ENCODE results near the gene HS3ST1. TPM values are rescaled to one million over a fixed set of nuclear protein-coding genes. Genes with fewer than 3 reads are reported as not detected.
A peak's percentile ranks its signal among the peaks of the same experiment; 100 is the strongest.

The HS3ST1 gene
- polyA plus RNA-seq = 10 to 100 TPM in 1 of 2 donors, 1 to 10 TPM in 1; 2.6 to 14.5 TPM

- 2 to 3% methylated on average over 39 to 43 of the region's 43 CpGs for WGBS, 2 donors
- no peaks in the 10 kb centered on the region for H3K36me3 ChIP-seq (ENCODE audit: control insufficient read depth in 2 of 2, insufficient read depth in 2 of 2, low read length in 1 of 2)
- peak within 1 kb of the TSS; percentile 70 to 76 for H3K4me3 ChIP-seq (ENCODE audit: low read depth in 1 of 2, low read length in 2 of 2)
- H3K27me3 ChIP-seq (ENCODE audit: control insufficient read depth in 1 of 2, insufficient read depth in 2 of 2, low read length in 2 of 2) = no peaks in the 10 kb centered on the region
- peaks cover 0 to 5% of the 10 kb centered on the region in 2 donors for H3K4me1 ChIP-seq (ENCODE audit: control insufficient read depth in 2 of 2, insufficient read depth in 2 of 2, low read length in 1 of 2)
- no peaks in the 10 kb centered on the region for H3K9me3 ChIP-seq (ENCODE audit: control insufficient read depth in 2 of 2, insufficient read depth in 1 of 2, low read depth in 1 of 2, low read length in 1 of 2)
- peak within 1 kb of the TSS; percentile 95 to 97 for H3K27ac ChIP-seq (ENCODE audit: low read depth in 2 of 2, low read length in 1 of 2)
These were observed at the start of gene HS3ST1 for GRCh38 chr4:11428231-11428898. Gene HS3ST1, minus strand, starts transcription at chr4:11428894. Its CDS starts 28,889 bp downstream, at chr4:11400005.

GRCh38 chr4:11475871-11476270 lies 47.2 kb upstream of the HS3ST1 start:
- H3K4me3 ChIP-seq (ENCODE audit: low read depth in 1 of 2, low read length in 2 of 2) = no peak overlapping the region
- no peaks in the 10 kb centered on the region for H3K27me3 ChIP-seq (ENCODE audit: control insufficient read depth in 1 of 2, insufficient read depth in 2 of 2, low read length in 2 of 2)
- H3K27ac ChIP-seq (ENCODE audit: low read depth in 2 of 2, low read length in 1 of 2) = no peak overlapping the region
- no peaks in the 10 kb centered on the region for H3K4me1 ChIP-seq (ENCODE audit: control insufficient read depth in 2 of 2, insufficient read depth in 2 of 2, low read length in 1 of 2)
- no peaks in the 10 kb centered on the region for H3K36me3 ChIP-seq (ENCODE audit: control insufficient read depth in 2 of 2, insufficient read depth in 2 of 2, low read length in 1 of 2)
- H3K9me3 ChIP-seq (ENCODE audit: control insufficient read depth in 2 of 2, insufficient read depth in 1 of 2, low read depth in 1 of 2, low read length in 1 of 2) = no peaks in the 10 kb centered on the region
- 63 to 65% methylated on average over 2 of the region's 2 CpGs for WGBS, 2 donors

- Histone ChIP-seq H3K9me3 (ENCODE audit: control insufficient read depth in 2 of 2, insufficient read depth in 1 of 2, low read depth in 1 of 2, low read length in 1 of 2) (no peaks in the 10 kb centered on the region), H3K27me3 (ENCODE audit: control insufficient read depth in 1 of 2, insufficient read depth in 2 of 2, low read length in 2 of 2) (no peaks in the 10 kb centered on the region), H3K4me1 (ENCODE audit: control insufficient read depth in 2 of 2, insufficient read depth in 2 of 2, low read length in 1 of 2) (no peaks in the 10 kb centered on the region), H3K27ac (ENCODE audit: low read depth in 2 of 2, low read length in 1 of 2) (no peak overlapping the region), H3K36me3 (ENCODE audit: control insufficient read depth in 2 of 2, insufficient read depth in 2 of 2, low read length in 1 of 2) (no peaks in the 10 kb centered on the region), H3K4me3 (ENCODE audit: low read depth in 1 of 2, low read length in 2 of 2) (no peak overlapping the region)
- WGBS, 2 donors = 74 to 86% methylated on average over 1 of the region's 1 CpG
These were observed 45.5 kb upstream of the HS3ST1 start for GRCh38 chr4:11474146-11474545.

DNA sequence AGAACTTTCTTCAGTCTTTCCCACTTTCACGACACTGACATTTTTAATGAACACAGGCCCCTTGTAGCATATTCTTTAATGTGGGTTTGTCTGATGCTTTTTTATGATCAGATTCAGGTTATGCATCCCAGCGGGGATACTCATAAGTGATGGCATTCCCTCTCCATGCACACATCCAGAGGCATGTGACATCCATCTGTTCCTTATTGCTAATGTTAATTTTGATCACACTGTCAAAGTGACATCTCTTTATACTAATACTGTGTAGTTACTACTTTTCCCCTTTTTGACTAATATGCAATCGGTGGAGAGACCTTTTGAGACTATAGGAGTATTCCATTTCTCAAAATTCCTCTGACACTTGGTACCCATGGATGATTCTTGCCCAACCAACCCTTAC lies 43.8 kb upstream of the HS3ST1 start:
- 93 to 94% methylated on average over 3 of the region's 3 CpGs for WGBS, 2 donors
- no peaks in the 10 kb centered on the region for H3K36me3 ChIP-seq (ENCODE audit: control insufficient read depth in 2 of 2, insufficient read depth in 2 of 2, low read length in 1 of 2)
- H3K4me1 ChIP-seq (ENCODE audit: control insufficient read depth in 2 of 2, insufficient read depth in 2 of 2, low read length in 1 of 2) = no peaks in the 10 kb centered on the region
- H3K4me3 ChIP-seq (ENCODE audit: low read depth in 1 of 2, low read length in 2 of 2) = no peak overlapping the region
- H3K27ac ChIP-seq (ENCODE audit: low read depth in 2 of 2, low read length in 1 of 2) = no peak overlapping the region
- no peaks in the 10 kb centered on the region for H3K9me3 ChIP-seq (ENCODE audit: control insufficient read depth in 2 of 2, insufficient read depth in 1 of 2, low read depth in 1 of 2, low read length in 1 of 2)
- H3K27me3 ChIP-seq (ENCODE audit: control insufficient read depth in 1 of 2, insufficient read depth in 2 of 2, low read length in 2 of 2) = no peaks in the 10 kb centered on the region

DNA sequence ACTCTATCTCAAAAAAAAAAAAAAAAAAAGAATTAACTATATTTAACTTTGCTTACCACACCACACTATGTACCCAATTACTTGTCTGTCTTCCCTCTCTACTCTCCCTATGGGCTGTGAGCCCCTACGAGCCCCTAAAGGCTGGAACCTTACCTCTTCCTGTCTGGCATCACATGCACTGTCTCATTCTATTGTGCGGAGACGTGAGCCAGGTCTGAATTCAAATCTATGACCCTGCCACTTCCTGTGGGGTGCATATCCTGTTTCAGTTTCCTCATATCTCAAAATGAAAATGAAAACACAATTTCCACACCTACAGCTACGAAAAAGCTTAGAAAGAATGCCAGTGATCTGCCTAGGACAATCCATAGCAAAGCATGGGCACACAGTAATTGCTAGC lies 42.9 kb upstream of the HS3ST1 start:
- 36 to 50% methylated on average over 4 of the region's 4 CpGs for WGBS, 2 donors
- H3K27ac ChIP-seq (ENCODE audit: low read depth in 2 of 2, low read length in 1 of 2) = peak overlapping the region; percentile 6 to 56
- H3K4me3 ChIP-seq (ENCODE audit: low read depth in 1 of 2, low read length in 2 of 2) = no peak overlapping the region

GRCh38 chr4:11471046-11471441 lies 42.4 kb upstream of the HS3ST1 start:
- Histone ChIP-seq H3K4me3 (ENCODE audit: low read depth in 1 of 2, low read length in 2 of 2) (no peak overlapping the region), H3K27me3 (ENCODE audit: control insufficient read depth in 1 of 2, insufficient read depth in 2 of 2, low read length in 2 of 2) (no peaks in the 10 kb centered on the region), H3K9me3 (ENCODE audit: control insufficient read depth in 2 of 2, insufficient read depth in 1 of 2, low read depth in 1 of 2, low read length in 1 of 2) (no peaks in the 10 kb centered on the region), H3K27ac (ENCODE audit: low read depth in 2 of 2, low read length in 1 of 2) (no peak overlapping the region), H3K4me1 (ENCODE audit: control insufficient read depth in 2 of 2, insufficient read depth in 2 of 2, low read length in 1 of 2) (no peaks in the 10 kb centered on the region), H3K36me3 (ENCODE audit: control insufficient read depth in 2 of 2, insufficient read depth in 2 of 2, low read length in 1 of 2) (no peaks in the 10 kb centered on the region)
- WGBS, 2 donors = 67 to 75% methylated on average over 3 of the region's 3 CpGs

More for the DNA sequence above, 42.9 kb upstream of the HS3ST1 start:
- Histone ChIP-seq H3K9me3 (ENCODE audit: control insufficient read depth in 2 of 2, insufficient read depth in 1 of 2, low read depth in 1 of 2, low read length in 1 of 2) (no peaks in the 10 kb centered on the region), H3K4me1 (ENCODE audit: control insufficient read depth in 2 of 2, insufficient read depth in 2 of 2, low read length in 1 of 2) (no peaks in the 10 kb centered on the region), H3K27me3 (ENCODE audit: control insufficient read depth in 1 of 2, insufficient read depth in 2 of 2, low read length in 2 of 2) (no peaks in the 10 kb centered on the region), H3K36me3 (ENCODE audit: control insufficient read depth in 2 of 2, insufficient read depth in 2 of 2, low read length in 1 of 2) (no peaks in the 10 kb centered on the region)

DNA sequence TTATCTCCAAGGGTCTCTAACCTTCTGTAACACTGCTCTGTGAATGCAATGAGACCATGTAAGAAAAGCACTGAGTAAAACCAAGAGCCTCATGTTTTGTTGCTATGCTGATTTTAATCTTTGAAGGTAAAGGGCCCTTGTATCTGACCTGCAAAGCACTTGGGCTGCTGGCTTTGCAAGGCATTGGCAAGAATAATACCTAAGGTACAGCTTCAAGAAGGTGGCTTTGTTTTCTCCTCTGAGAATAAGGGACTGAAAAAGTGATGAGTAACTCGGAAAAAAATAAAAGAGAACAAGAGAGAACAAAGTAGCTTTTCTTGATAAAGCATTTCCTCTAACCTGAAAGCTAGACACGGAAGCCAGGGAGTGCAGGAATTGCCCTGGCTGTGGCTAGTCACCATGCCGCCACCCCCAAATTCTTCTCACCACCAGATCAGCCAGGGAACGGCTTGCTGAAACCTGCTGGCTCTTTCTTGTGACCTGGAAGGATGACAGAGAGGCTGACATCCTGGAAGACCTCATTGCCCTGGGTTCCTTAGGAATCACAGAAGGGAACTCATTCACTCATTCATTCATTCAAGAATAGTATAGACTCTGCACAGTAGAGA lies 41.8 kb upstream of the HS3ST1 start:
- no peaks in the 10 kb centered on the region for H3K9me3 ChIP-seq (ENCODE audit: control insufficient read depth in 2 of 2, insufficient read depth in 1 of 2, low read depth in 1 of 2, low read length in 1 of 2)
- WGBS, 2 donors = 34 to 38% methylated on average over 4 of the region's 4 CpGs
- H3K27me3 ChIP-seq (ENCODE audit: control insufficient read depth in 1 of 2, insufficient read depth in 2 of 2, low read length in 2 of 2) = no peaks in the 10 kb centered on the region
- H3K27ac ChIP-seq (ENCODE audit: low read depth in 2 of 2, low read length in 1 of 2) = peak overlapping the region; percentile 58 to 61
- no peak overlapping the region for H3K4me3 ChIP-seq (ENCODE audit: low read depth in 1 of 2, low read length in 2 of 2)
- no peaks in the 10 kb centered on the region for H3K4me1 ChIP-seq (ENCODE audit: control insufficient read depth in 2 of 2, insufficient read depth in 2 of 2, low read length in 1 of 2)
- H3K36me3 ChIP-seq (ENCODE audit: control insufficient read depth in 2 of 2, insufficient read depth in 2 of 2, low read length in 1 of 2) = no peaks in the 10 kb centered on the region

- peak overlapping the region in 1 of 2 donors; percentile 31 for H3K27ac ChIP-seq (ENCODE audit: low read depth in 2 of 2, low read length in 1 of 2)
- WGBS, 2 donors = 62 to 68% methylated on average over 8 of the region's 8 CpGs
- H3K36me3 ChIP-seq (ENCODE audit: control insufficient read depth in 2 of 2, insufficient read depth in 2 of 2, low read length in 1 of 2) = no peaks in the 10 kb centered on the region
- no peaks in the 10 kb centered on the region for H3K9me3 ChIP-seq (ENCODE audit: control insufficient read depth in 2 of 2, insufficient read depth in 1 of 2, low read depth in 1 of 2, low read length in 1 of 2)
- no peaks in the 10 kb centered on the region for H3K4me1 ChIP-seq (ENCODE audit: control insufficient read depth in 2 of 2, insufficient read depth in 2 of 2, low read length in 1 of 2)
- H3K27me3 ChIP-seq (ENCODE audit: control insufficient read depth in 1 of 2, insufficient read depth in 2 of 2, low read length in 2 of 2) = no peaks in the 10 kb centered on the region
- H3K4me3 ChIP-seq (ENCODE audit: low read depth in 1 of 2, low read length in 2 of 2) = no peak overlapping the region
These were observed 41.1 kb upstream of the HS3ST1 start for GRCh38 chr4:11469650-11470437.

- Histone ChIP-seq H3K4me1 (ENCODE audit: control insufficient read depth in 2 of 2, insufficient read depth in 2 of 2, low read length in 1 of 2) (no peaks in the 10 kb centered on the region), H3K4me3 (ENCODE audit: low read depth in 1 of 2, low read length in 2 of 2) (no peak overlapping the region), H3K36me3 (ENCODE audit: control insufficient read depth in 2 of 2, insufficient read depth in 2 of 2, low read length in 1 of 2) (no peaks in the 10 kb centered on the region), H3K27ac (ENCODE audit: low read depth in 2 of 2, low read length in 1 of 2) (no peak overlapping the region), H3K9me3 (ENCODE audit: control insufficient read depth in 2 of 2, insufficient read depth in 1 of 2, low read depth in 1 of 2, low read length in 1 of 2) (no peaks in the 10 kb centered on the region), H3K27me3 (ENCODE audit: control insufficient read depth in 1 of 2, insufficient read depth in 2 of 2, low read length in 2 of 2) (no peaks in the 10 kb centered on the region)
- 69 to 86% methylated on average over 4 of the region's 4 CpGs for WGBS, 2 donors
These were observed 40.2 kb upstream of the HS3ST1 start for GRCh38 chr4:11468901-11469300.

Data from esophagus (tissue), 2 donors.